GM21786 (cell line): ENCODE measurements around the gene PPM1L.

Source experiments
- ATAC-seq: cut with Tn5 transposase; IDR thresholded peaks from one replicate; pipeline ENCODE4 v1.9.1; 2021; ENCODE audit not compliant: unreplicated experiment

The PPM1L gene

GRCh38 chr3:160921020-160921635, 165.1 kb downstream of the PPM1L start:
- peak; percentile 91 for ATAC-seq

- no peak for ATAC-seq
These were observed 168.7 kb downstream of the PPM1L start for GRCh38 chr3:160924776-160925175.

- no peak for ATAC-seq
These were observed 171.6 kb downstream of the PPM1L start for GRCh38 chr3:160927620-160928019.

GRCh38 chr3:160928183-160928726, 172.2 kb downstream of the PPM1L start:
- ATAC-seq = peak; percentile 56

GRCh38 chr3:160929595-160929994, 173.6 kb downstream of the PPM1L start:
- no peak for ATAC-seq

- no peak for ATAC-seq
These were observed 175.4 kb downstream of the PPM1L start for GRCh38 chr3:160931474-160931873.

- ATAC-seq = no peak
These were observed 179.5 kb downstream of the PPM1L start for GRCh38 chr3:160935413-160936095.

- peak; percentile 94 for ATAC-seq
These were observed 186.0 kb downstream of the PPM1L start for GRCh38 chr3:160941885-160942494.

- no peak for ATAC-seq
These were observed 188.0 kb downstream of the PPM1L start for GRCh38 chr3:160943996-160944395.

GRCh38 chr3:160945336-160945735, 189.3 kb downstream of the PPM1L start:
- ATAC-seq = no peak

GRCh38 chr3:160948273-160948672, 192.2 kb downstream of the PPM1L start:
- no peak for ATAC-seq

- ATAC-seq = no peak
These were observed 193.4 kb downstream of the PPM1L start for GRCh38 chr3:160949460-160949859.

GRCh38 chr3:160950542-160950941, 194.5 kb downstream of the PPM1L start:
- no peak for ATAC-seq

- no peak for ATAC-seq
These were observed 194.9 kb downstream of the PPM1L start for GRCh38 chr3:160950954-160951353.

- ATAC-seq = no peak
These were observed 195.8 kb downstream of the PPM1L start for GRCh38 chr3:160951642-160952487.

GRCh38 chr3:160953686-160954085, 197.7 kb downstream of the PPM1L start:
- ATAC-seq = no peak

GRCh38 chr3:160956785-160957184, 200.8 kb downstream of the PPM1L start:
- ATAC-seq = peak; percentile 84

- no peak for ATAC-seq
These were observed 204.5 kb downstream of the PPM1L start for GRCh38 chr3:160960568-160960967.

- no peak for ATAC-seq
These were observed 207.9 kb downstream of the PPM1L start for GRCh38 chr3:160963949-160964348.

- ATAC-seq = no peak
These were observed 212.7 kb downstream of the PPM1L start for GRCh38 chr3:160968761-160969160.
